GM19467 (cell line): Measurements from ENCODE around the gene KCNJ15.

Experiments
- ATAC-seq: cut with Tn5 transposase; IDR thresholded peaks from one replicate; pipeline ENCODE4 v1.9.1; 2021; ENCODE audit warnings: mild to moderate bottlenecking, moderate library complexity; ENCODE audit not compliant: unreplicated experiment

The KCNJ15 gene

DNA sequence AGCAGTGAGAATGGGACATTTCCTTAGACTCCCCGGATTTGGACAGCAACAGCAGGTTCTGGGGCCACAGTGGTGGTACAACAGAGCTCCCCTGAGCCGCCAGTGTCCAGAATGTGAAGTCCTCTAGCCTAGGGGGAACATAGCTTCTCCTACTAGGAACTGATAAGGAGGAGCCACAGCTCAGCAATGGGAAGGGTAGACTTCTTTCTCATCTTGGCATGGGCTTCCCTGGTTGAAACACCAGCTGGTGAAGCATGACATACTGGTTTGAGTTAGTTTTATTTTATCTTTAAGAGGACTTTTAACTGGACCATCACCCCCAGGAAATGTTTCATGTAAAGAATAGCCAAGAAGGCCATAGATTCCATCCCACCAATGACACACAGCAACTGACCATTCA lies 68.4 kb downstream of the KCNJ15 start:
- no peak for ATAC-seq

DNA sequence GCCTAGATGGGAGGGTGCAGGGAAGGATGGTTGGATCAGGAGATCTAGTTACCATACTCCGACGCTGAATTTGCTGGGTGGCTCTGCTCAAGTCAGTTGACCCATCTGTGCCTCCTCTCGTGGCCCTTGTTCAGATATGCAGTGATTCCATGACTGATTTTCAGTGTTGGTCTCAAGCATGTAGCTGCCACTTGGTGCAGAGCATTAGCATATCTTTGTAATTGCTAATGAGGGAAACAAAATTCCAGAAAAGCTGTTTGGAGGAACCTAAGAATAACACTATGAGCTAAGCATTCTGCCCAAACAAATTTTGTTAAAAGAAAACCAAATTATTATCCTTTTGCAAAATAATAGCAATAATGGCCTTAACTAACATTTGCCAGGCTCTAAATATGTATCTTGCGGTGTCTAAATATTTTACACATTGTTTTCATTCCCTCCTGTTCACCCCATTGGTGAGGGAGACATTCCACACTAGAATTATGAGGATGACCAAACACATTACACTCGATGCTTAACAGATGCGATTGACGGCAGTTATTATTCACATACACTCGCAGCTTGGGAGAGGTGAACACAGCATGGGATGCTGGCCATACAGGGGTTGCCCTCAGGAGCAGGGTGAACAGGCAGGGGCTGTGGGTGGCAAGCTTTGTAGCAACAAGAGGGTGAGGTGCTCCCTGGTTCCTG lies 69.1 kb downstream of the KCNJ15 start:
- ATAC-seq = no peak

DNA sequence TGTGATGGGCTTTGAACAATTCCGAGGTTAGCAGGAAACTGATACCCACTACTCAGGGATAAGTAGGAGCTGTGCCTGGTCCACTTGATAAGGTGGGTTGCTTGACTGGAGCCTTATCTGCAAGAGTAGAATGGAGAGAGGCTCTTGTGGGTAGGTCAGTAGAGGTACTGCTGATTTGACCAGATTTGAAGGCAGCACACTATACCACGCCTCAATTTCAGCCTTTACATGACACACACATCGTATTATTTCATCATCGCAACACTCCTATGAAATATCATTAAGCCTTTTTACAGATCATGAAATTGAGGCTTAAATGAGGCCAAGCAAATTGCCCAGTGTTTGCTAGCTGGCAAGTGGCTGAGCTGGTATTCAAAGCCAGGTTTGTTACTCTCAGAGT lies 69.6 kb downstream of the KCNJ15 start:
- ATAC-seq = no peak

DNA sequence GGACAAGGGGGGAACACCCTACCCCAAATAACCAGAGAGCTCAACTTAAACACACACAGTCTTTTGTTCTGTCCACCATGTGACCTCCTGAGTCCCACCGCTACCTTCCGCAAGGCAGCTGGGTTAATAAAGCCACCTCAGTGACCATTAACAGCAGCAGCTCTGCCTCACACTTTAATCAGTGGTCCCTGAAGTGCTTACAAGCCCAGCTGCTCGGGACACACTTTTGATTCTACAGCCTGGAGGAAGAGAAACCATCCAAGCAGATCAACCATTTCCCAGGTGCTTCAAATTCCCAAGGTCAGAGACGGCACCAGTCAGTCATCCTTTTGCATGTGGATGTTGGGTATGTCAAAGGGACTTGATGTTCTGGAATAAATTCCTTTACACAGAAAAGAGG lies 70.1 kb downstream of the KCNJ15 start:
- ATAC-seq = no peak

DNA sequence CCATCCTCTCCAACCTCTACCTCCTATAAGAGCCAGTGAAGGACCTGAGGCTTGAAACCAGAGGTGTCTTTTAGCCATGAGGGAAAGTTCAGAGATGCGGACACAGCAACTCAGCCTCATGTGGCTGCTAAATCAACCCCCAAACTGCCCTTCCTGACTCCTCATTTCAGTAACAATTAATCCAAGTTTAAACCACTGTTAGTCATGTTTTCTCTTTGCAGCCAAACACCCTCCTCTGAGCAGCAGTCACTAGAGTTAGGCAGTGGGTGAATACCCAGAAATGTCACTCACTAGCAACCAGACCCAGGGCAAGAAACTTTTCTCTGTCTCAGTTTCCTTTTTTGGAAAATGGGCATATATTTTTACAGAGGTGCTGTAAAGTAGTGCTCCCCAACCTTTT lies 71.2 kb downstream of the KCNJ15 start:
- ATAC-seq = no peak

DNA sequence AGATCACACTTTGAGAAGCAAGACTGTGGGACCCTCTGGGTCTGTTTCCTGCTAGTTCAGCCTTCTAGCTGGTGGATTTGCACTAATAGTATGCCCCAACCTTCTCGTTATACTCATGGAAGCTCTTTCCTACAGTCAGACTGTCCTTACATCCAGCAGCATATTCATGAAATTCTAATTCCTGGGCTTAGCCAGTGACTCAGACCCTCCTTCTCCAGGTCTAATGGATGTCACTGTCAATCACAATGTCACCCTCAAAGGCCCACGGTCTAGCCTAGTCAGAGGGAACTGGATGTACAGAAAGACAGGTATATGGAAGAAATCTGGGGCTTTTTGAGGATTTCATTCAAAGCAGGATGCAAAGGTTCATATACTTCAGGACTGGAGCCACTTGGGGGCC lies 72.4 kb downstream of the KCNJ15 start:
- ATAC-seq = no peak

DNA sequence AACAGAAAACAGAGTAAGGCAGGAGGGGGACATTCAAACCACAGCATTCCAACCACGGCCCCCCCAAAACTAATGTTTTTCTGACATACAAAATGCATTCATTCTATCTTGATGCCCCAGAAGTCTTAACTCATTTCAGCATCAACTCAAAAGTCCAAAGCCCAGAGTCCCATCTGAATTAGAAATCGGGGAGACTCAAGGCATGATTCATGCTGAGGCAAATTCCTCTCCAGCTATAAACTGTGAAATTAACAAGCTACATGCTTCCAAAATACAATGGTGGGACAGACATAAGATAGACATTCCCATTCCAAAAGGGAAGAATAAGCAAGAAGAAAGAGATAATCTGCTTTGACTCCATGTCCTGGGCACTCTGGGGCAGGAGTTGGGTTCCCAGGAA lies 73.9 kb downstream of the KCNJ15 start:
- no peak for ATAC-seq

DNA sequence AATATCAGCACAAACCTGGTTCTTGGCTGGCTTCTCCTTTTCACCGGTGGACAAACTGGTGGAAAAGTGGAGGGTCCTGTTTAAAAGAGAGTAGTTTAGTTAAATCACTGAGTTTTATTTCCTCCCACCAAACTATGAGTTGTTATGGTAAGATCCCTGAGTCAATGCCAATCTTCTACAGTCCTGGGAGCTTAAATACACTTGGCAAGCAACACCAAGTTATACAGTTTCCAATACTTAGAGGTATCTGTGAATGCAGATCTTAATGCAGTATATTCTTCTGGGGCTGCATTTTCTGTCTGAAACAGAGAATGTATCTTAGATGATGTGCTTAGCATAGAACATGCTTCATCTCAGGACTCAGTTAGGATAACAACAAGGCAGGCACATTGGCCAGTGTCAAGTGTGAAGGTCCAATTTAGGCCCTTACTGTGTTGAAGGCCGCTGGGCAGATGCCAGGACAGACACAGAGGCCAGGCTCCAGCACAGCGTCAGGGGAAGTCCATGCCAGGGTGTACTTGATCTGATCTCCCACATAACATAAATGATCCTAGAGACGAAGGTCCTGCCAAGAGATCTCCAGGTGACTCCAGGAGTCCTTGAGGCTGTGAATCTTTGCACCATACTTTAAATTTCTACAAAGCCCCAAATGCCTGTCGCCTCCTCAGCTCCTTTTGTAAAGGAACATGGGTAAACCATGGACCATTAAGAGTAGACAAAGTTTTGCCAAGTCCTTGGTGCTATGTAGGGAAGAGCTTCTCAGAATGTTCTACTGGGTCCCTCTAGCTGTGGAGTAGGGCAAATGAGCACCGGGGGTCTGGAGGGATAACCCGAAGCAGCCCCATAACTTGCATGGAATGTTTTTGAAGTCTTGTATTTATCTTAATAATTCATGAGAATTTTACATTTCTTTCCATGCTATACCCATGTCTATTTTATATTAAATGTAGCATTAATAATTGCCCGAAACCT lies 76.8 kb downstream of the KCNJ15 start:
- ATAC-seq = no peak

DNA sequence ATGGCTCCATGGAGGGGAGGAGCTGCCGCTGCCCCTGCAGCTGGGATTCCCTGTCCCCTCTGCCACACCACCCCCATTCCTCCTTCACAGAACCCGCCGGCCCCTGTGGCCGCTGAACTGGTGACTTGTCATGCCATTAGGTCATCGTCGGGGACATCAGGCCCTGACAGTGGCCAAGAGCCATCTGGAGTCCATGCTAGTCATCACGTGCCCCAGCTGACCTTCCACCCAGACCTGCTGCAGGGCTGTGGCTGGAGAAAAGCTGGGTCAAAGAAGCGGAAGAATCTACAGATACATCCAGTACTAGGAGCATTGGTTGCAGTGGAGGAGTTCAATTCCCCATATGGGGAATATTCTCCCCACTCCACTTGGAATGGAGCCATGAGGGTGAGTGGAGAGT lies 78.1 kb downstream of the KCNJ15 start:
- ATAC-seq = no peak

DNA sequence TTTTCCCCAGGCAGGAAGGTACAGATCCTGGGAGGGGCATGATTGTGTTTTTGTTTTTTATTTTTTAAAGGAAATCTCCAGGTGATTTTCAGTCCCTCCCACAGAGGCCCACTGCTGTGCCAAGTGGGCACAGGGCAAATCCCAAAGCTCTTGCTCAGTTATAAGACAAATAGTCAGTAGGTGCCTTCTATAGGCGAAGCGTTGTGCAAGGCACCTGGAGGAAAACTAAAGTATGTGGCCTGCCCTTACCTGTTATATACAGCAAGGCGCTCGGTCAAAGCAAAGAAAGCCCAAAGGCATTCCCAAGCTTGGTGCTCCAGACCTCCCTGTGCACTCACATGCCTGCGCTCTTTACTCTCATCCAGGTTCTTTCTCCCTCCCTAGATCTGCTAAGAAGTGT lies 81.0 kb downstream of the KCNJ15 start:
- no peak for ATAC-seq

DNA sequence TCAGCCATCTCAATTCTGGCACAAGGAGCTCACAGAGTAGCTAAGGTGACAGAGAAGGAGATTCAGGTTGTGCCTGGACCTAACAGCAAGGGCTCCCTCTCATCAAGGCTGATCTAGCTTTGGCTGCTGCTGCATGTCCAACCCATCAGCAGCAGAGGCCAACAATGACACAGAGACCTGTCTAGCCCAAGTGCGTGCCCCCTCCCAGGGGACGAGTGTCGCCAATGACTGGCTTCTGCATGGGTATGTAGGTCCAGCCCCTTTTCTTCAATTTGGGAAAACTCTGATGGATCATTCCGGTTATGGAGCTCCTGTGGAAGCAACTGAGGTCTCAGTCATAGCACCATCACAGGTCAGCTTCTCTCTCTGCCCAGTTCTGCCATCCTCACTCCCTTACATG lies 83.3 kb downstream of the KCNJ15 start:
- no peak for ATAC-seq

DNA sequence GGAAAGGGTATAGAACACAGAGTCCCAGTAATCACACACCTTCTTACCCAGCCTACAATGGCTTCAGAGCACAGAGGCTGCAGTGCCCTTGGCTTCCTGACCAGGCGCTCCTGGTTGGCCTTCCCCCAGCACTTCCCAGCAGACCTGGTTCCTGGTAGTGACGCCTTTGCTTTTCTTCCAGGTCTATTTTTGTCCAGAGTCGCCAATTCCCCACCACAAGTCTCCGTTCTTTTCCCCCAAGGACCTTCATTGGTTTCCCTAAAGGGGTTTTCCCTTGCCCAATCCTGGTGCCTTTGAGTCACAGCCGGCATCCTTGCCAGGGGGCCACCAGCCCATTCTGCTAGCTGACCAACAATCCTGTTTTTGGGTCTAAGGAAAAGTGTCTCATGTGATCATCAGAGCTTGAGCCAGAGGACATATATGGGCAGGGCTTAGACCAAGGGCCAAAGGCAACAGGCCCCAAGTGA lies 84.8 kb downstream of the KCNJ15 start:
- ATAC-seq = no peak

DNA sequence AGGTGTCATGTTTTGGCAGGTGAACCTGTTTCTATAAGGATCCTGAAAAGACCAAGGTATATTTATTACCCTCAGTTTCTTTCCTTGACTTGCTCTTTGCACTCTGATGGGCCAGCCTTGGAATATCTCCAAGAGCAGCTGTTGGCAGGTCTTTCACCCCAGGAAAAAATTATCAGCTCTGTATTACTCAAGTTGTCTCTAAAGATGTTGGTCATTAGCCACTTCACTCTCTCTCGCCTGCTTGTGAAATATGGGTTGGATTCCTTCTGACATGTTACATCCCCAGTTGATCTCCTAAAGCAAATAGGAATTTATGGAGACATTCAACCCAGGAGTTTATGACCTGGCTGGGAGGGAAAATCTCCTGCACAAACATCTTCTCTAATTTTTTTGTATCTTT lies 85.9 kb downstream of the KCNJ15 start:
- no peak for ATAC-seq

DNA sequence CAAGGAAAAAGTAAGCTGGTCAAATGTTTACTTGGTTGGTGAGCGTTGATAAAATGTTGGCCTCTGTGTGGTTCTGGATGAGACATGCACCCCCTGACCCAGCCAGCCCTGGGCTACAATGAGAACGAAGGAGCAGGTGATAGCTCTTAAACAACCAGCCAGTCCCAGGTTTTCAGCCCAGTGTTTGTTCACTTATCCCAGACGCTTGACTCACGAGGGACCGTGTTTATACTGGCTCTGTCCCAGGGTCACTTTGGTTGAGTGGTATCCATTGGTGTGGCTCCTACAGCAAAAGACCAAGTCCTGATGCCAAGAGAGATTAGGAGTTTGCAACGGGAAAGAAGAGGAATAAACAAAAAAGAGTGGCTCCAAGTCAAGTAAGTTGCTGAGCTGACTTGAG lies 86.9 kb downstream of the KCNJ15 start:
- no peak for ATAC-seq

DNA sequence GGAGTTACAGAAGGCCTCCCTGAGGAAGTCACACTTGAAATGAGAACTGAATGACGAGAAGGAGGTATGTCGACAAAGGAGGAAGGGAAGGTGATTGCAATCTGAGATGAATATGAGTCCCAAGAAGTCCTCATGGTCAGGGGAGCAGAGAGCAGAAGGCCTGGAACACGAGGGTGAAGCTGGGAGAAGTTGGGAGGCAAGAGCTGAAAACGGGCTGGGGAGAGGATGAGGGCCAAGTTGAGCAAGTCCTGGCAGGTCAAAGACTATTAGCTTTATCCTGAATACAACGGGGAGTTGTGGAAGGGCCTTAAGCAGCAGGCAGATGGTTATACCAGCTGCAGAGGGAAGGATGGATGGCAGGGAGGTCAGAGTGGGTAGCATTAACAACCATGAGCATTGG lies 89.5 kb downstream of the KCNJ15 start:
- no peak for ATAC-seq

DNA sequence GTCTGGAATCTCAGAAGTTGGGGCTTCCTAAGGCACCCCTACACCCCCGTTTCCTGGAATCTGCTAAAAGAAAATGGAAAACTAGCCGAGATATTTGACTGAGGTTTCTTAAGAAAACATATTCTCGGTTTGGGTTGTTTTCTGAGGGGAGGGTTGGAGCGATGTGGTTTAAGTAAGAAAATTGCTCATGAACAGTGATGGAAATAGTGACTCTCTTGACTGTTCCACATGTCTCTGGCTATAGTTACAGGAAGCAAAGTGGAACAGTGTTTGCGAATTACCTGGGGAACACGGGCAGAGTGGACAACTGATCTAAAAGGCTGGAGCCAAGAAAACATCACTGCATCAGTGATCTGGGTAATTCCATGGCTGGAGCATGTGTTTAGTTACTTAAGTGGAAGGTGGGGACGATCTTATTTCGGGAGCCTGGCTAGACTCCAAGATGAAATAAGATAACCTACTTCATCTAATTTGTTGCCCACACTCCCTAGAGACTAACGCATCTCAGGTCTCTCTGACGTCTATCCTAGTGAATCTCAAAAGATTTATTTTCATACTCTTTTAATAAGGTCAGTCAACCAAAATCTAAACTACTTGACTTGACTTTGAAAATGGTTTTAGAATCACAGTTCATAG lies 92.4 kb downstream of the KCNJ15 start:
- no peak for ATAC-seq

DNA sequence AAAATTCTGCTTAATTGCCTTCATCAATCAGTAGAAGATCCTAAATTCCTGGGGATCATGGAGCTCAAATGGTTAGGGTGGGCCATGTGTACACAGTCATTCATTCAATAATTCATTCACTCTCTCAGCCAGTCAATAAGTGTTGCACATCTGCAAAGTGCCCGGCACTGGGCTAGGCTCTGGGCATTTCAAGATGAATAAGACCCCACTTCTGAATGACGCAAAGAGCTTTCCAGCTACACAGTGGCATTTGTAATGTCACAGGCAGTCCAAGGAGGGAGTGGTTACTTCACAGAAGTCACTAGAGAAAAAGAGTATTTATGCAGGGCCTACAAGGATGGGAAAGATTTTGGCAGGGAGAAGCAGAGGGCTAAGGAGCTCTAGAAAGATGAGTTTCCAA lies 93.2 kb downstream of the KCNJ15 start:
- ATAC-seq = no peak

DNA sequence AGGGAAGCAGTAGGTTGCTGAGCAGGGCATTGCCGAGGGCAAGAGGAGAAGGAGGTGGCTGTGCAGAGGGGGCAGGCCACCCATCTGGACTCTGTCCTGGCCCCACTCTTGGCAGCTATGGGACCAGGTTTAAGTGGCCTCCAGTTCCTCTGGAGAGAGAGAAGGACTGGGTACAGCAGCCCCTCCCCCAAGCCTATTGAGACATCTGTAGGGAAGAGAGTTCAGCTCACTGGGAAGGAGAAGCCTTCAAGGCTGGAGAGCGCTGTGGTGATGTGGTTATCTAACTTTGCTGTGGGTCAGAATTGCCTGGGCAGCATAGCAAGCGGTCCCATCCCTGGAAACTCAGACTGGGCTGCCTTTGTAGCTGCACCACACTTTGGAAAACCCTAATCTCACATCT lies 93.9 kb downstream of the KCNJ15 start:
- ATAC-seq = no peak

DNA sequence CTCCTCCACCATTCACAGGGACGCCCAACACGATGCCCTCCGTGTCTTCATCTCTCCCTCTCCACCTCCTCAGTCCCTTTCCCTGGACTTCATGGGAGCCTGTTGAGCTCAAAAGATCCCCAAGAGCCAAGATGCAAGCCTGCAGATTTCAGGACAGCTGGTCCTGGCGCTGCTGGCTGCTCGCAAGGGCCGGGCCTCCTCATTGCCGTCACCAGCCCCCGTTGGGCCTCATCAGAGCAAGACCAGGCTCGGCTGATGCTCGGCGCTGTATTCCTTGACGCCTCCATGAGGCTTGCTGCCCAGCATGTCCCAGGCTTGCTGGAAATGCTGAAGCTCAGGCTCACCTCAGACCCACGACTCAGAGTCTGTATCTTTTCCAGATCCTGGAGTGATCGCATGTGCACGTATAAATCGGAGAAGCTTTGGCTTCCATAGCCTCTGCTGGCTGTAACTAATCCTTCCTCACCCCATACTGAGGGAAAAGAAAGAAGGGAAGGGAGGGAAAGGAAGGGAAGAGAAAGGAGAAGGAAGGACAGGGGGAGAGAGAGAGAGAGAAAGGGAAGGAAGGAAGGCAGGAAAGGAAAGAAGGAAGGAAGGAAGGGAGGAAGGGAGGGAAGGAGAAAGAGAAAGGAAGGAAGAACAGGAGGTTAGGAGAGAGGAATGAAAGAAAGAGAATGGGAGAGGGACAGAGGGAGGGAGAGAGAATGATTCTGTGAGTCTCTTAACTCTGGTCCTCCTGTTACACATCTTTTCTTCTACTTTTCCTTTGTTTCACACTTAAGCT lies 94.6 kb downstream of the KCNJ15 start:
- no peak for ATAC-seq

DNA sequence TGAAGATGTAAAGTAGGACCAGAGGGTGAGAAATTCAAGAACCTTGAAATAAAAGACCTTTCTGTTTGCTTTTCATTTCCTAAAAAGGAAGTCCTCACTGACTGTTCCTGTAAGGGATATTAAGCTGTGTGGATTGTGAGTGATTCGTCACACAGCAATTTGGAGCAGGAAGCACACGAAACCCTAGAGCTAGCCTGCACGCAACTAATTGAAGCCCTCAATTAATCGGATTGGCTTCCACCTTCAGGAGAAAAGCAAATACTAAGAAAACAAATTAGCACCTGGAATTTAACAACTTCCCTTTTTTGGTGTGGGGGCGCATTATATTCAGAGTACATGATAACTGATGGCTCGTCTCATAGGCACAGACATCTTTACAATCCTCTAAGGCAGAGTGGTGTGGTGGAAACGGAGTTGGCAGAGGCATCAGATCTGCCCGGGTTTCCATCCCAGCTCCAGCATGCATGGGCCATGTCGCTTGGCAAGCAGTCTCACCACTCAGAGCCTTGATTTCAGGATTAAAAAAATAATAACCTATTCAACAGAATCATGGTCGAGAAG lies 95.2 kb downstream of the KCNJ15 start:
- no peak for ATAC-seq
